DOHH2 (cell line): ENCODE results near the gene LGR6.
A peak's percentile ranks its signal among the peaks of the same experiment; 100 is the strongest.
"Not testable (repeated sequence)": the region's sequence is repeated elsewhere in the genome, so short reads cannot be mapped to it uniquely, and the experiment has no call there.

Experiments
- H3F3A ChIP-seq: fragments of 200-600 bp; sonication (generic), shearing (Covaris generic); 2 replicates; pipeline ENCODE4 v1.6.0; 2016; ENCODE audit warnings: antibody characterized with exemption, mild to moderate bottlenecking; ENCODE audit not compliant: control insufficient read depth, insufficient read depth
- H3K27ac ChIP-seq: fragments of 200-600 bp; sonication (generic); 2 replicates; pipeline ENCODE4 v1.5.1; 2014; ENCODE audit warnings: low read depth, mild to moderate bottlenecking, low read length, moderate library complexity
- H3K27me3 ChIP-seq: fragments of 200-600 bp; sonication (generic); 2 replicates; pipeline ENCODE4 v1.6.1; 2014; ENCODE audit warnings: mild to moderate bottlenecking, low read length, mixed read lengths; ENCODE audit not compliant: control insufficient read depth
- H3K36me3 ChIP-seq: fragments of 200-600 bp; sonication (generic); 2 replicates; pipeline ENCODE4 v1.6.1; 2014; ENCODE audit warnings: mild to moderate bottlenecking, low read length, moderate library complexity, mixed read lengths; ENCODE audit not compliant: control insufficient read depth
- H3K4me1 ChIP-seq: fragments of 200-600 bp; sonication (generic); 2 replicates; pipeline ENCODE4 v1.6.1; 2014; ENCODE audit warnings: mild to moderate bottlenecking, low read length, mixed read lengths; ENCODE audit not compliant: control insufficient read depth
- H3K4me2 ChIP-seq: fragments of 200-600 bp; sonication (generic); 2 replicates; pipeline ENCODE4 v1.6.0; 2014; ENCODE audit warnings: mild to moderate bottlenecking, low read length, moderate library complexity
- H3K4me3 ChIP-seq: fragments of 200-600 bp; sonication (generic); 2 replicates; pipeline ENCODE4 v1.5.1; 2014; ENCODE audit warnings: mild to moderate bottlenecking, low read length, mixed read lengths
- H3K79me2 ChIP-seq: fragments of 200-600 bp; sonication (generic); 2 replicates; pipeline ENCODE4 v1.6.1; 2014; ENCODE audit warnings: mild to moderate bottlenecking, low read length, mixed read lengths; ENCODE audit not compliant: control insufficient read depth
- H3K9me2 ChIP-seq: fragments of 200-600 bp; sonication (generic); replicated peaks from 2 replicates; pipeline ENCODE4 v1.6.1; 2014; ENCODE audit warnings: mild to moderate bottlenecking, low read length, mixed read lengths; ENCODE audit not compliant: control insufficient read depth
- H3K9me3 ChIP-seq: fragments of 200-600 bp; sonication (generic); 2 replicates; pipeline ENCODE4 v1.6.1; 2014; ENCODE audit warnings: antibody characterized with exemption, low read length, mixed read lengths; ENCODE audit not compliant: control insufficient read depth, insufficient read depth
- H4K20me1 ChIP-seq: fragments of 200-600 bp; sonication (generic); 2 replicates; pipeline ENCODE4 v1.6.0; 2014; ENCODE audit warnings: low read depth, mild to moderate bottlenecking, antibody characterized with exemption, low read length, moderate library complexity; ENCODE audit not compliant: control insufficient read depth, insufficient read depth
- EZH2phosphoT487 ChIP-seq: fragments of 200-600 bp; sonication (generic); IDR thresholded peaks from 2 replicates; pipeline ENCODE4 v1.6.1; 2017; ENCODE audit warnings: borderline replicate concordance, mild to moderate bottlenecking, antibody characterized with exemption, low read length, moderate library complexity, mixed read lengths
- TF ChIP-seq, protein P1 (sequence below): fragments of 200-600 bp; sonication (generic); IDR thresholded peaks from one replicate; pipeline ENCODE4 v1.5.1; 2014; ENCODE audit warnings: antibody characterized with exemption, mild to moderate bottlenecking, low read depth, low read length; ENCODE audit not compliant: poor library complexity, severe bottlenecking

The LGR6 gene

GRCh38 chr1:202173993-202174392 lies 19.6 kb upstream of the LGR6 start:
- Histone ChIP-seq H3K9me2 (no peaks in the 10 kb centered on the region), H3F3A (no peaks in the 10 kb centered on the region), H3K9me3 (no peaks in the 10 kb centered on the region), H3K36me3 (no peaks in the 10 kb centered on the region), H4K20me1 (no peaks in the 10 kb centered on the region), H3K27me3 (no peaks in the 10 kb centered on the region), H3K79me2 (no peaks in the 10 kb centered on the region), H3K4me1 (no peaks in the 10 kb centered on the region), H3K27ac (no peak overlapping the region), H3K4me3 (no peak overlapping the region), H3K4me2 (no peak overlapping the region)
- TF ChIP-seq EZH2phosphoT487, result no peak
- TF ChIP-seq, protein P1, sequence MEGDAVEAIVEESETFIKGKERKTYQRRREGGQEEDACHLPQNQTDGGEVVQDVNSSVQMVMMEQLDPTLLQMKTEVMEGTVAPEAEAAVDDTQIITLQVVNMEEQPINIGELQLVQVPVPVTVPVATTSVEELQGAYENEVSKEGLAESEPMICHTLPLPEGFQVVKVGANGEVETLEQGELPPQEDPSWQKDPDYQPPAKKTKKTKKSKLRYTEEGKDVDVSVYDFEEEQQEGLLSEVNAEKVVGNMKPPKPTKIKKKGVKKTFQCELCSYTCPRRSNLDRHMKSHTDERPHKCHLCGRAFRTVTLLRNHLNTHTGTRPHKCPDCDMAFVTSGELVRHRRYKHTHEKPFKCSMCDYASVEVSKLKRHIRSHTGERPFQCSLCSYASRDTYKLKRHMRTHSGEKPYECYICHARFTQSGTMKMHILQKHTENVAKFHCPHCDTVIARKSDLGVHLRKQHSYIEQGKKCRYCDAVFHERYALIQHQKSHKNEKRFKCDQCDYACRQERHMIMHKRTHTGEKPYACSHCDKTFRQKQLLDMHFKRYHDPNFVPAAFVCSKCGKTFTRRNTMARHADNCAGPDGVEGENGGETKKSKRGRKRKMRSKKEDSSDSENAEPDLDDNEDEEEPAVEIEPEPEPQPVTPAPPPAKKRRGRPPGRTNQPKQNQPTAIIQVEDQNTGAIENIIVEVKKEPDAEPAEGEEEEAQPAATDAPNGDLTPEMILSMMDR, result no peak

GRCh38 chr1:202176949-202177927 lies 16.4 kb upstream of the LGR6 start:
- H3K27me3 ChIP-seq, result peaks cover 5% of the 10 kb centered on the region
- no peaks in the 10 kb centered on the region for H3K9me2 ChIP-seq
- H3K4me3 ChIP-seq, result no peak overlapping the region
- H3K4me2 ChIP-seq, result no peak overlapping the region
- H3K27ac ChIP-seq, result no peak overlapping the region
- H4K20me1 ChIP-seq, result no peaks in the 10 kb centered on the region
- no peaks in the 10 kb centered on the region for H3K4me1 ChIP-seq
- TF ChIP-seq, protein P1, result peak; percentile 14
- no peak for TF ChIP-seq EZH2phosphoT487
- no peaks in the 10 kb centered on the region for H3K9me3 ChIP-seq
- H3K79me2 ChIP-seq, result no peaks in the 10 kb centered on the region
- no peaks in the 10 kb centered on the region for H3F3A ChIP-seq
- H3K36me3 ChIP-seq, result no peaks in the 10 kb centered on the region

DNA sequence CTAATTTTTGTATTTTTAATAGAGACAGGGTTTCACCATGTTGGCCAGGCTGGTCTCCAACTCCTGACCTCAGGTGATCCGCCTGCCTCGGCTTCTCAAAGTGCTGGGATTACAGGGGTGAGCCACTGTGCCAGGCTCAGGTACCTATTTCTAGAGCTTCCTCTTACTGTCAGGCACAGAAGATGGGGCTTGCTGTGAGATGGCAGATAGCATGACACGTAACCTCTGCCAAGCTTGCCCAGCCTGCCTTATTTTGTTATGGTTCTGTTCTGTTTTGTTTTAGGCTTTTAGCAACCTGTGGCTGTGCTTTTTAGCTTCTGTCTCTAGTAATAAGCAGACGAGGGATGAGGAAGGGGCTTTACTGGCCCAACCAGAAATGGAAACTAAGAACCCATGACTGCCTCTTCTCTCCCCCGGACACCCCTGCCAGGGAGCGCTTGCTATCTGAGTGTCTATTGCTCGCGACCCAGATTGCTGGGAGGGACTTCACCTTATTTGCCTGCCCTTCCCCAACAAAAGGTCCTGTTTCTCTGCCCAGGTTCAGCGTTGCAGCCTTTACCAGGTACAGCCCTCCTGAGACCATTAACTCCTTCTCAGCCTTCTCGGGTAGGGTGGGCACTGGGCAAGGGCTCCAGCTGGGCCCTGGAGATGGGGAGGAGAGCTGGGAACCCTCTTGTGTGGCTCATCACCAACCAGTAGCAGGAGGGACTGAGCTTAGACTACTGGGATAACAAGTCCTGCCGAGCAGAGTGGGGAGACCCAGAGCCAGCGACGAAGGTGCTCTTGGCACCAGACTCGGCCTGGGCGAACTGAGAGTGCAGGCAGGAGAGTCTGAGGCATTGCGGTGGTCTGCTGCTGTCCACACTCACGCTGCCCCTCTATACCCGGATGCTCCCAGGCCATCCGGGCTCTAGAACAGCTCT lies 13.5 kb upstream of the LGR6 start:
- Histone ChIP-seq H4K20me1 (no peaks in the 10 kb centered on the region), H3K36me3 (no peaks in the 10 kb centered on the region), H3K9me3 (no peaks in the 10 kb centered on the region), H3K4me3 (no peak overlapping the region), H3K4me2 (no peak overlapping the region), H3K27ac (no peak overlapping the region), H3K9me2 (no peaks in the 10 kb centered on the region), H3K4me1 (no peaks in the 10 kb centered on the region), H3K27me3 (peaks cover 5% of the 10 kb centered on the region), H3K79me2 (no peaks in the 10 kb centered on the region), H3F3A (no peaks in the 10 kb centered on the region)
- TF ChIP-seq, protein P1, result no peak
- TF ChIP-seq EZH2phosphoT487, result no peak

GRCh38 chr1:202180751-202181139 lies 12.9 kb upstream of the LGR6 start:
- H3K9me3 ChIP-seq, H3K36me3 ChIP-seq, H3K27ac ChIP-seq, H3K27me3 ChIP-seq, H3K79me2 ChIP-seq, H3K4me2 ChIP-seq, H3K4me1 ChIP-seq, H3F3A ChIP-seq, H3K4me3 ChIP-seq, H4K20me1 ChIP-seq, H3K9me2 ChIP-seq: not testable (repeated sequence)
